H1 (cell line): ENCODE measurements around the gene MVK. TPM values are rescaled to one million over a fixed set of nuclear protein-coding genes. Genes with fewer than 3 reads are reported as not detected.

ENCODE experiments used
- CTCF ChIA-PET: fragments of 300-600 bp; sonication (Branson Sonifier 250); formaldehyde crosslinking; loops from one replicate; lab custom pipeline; 2021; ENCODE audit not compliant: partially characterized antibody; lab: Charles Lee
- POLR2A ChIA-PET: fragments of 300-600 bp; sonication (Branson Sonifier 250); formaldehyde crosslinking; loops from one replicate; lab custom pipeline; 2021; ENCODE audit warnings: inconsistent platforms; ENCODE audit not compliant: partially characterized antibody; lab: Charles Lee
- DNase-seq, 2 experiments: peaks; one replicate each; pipeline versions ENCODE4 v3.0.0 to v3.0.0-alpha.2; 2010 to 2022; ENCODE audit warnings: low spot score in 2 of 2, low read depth in 1 of 2, mixed read lengths in 1 of 2
- FAIRE-seq: peaks from 2 replicates; lab custom pipeline; 2011; peaks lifted over from hg19 to GRCh38; lab: Jason Lieb, UNC
- H2AFZ ChIP-seq: 2 replicates; pipeline ENCODE4 v1.8.1; 2012; ENCODE audit warnings: low read length, inconsistent platforms
- H2AK5ac ChIP-seq: 2 replicates; pipeline ENCODE4 v1.6.1; 2013; ENCODE audit warnings: low read depth, low read length
- H2BK120ac ChIP-seq: replicated peaks from 2 replicates; pipeline ENCODE3; 2013; ENCODE audit warnings: low read depth, low read length, inconsistent platforms
- H2BK12ac ChIP-seq: 2 replicates; pipeline ENCODE4 v1.6.1; 2013; ENCODE audit warnings: low read depth, low read length
- H2BK15ac ChIP-seq: 2 replicates; pipeline ENCODE4 v1.6.1; 2013; ENCODE audit warnings: low read length
- H2BK20ac ChIP-seq: 2 replicates; pipeline ENCODE4 v1.6.1; 2013; ENCODE audit warnings: low read length
- H2BK5ac ChIP-seq: 2 replicates; pipeline ENCODE4 v1.6.1; 2013; ENCODE audit warnings: low read depth, low read length
- H3K14ac ChIP-seq: 2 replicates; pipeline ENCODE4 v1.6.1; 2013; ENCODE audit warnings: inconsistent platforms; ENCODE audit not compliant: insufficient read length
- H3K18ac ChIP-seq: 2 replicates; pipeline ENCODE4 v1.6.1; 2013; ENCODE audit warnings: low read length; ENCODE audit errors: extremely low read depth
- H3K23ac ChIP-seq: 2 replicates; pipeline ENCODE4 v1.6.1; 2013; ENCODE audit warnings: inconsistent platforms; ENCODE audit not compliant: insufficient read length
- H3K23me2 ChIP-seq: 2 replicates; pipeline ENCODE4 v1.6.1; 2013; ENCODE audit warnings: low read depth, low read length
- H3K27ac ChIP-seq: 2 replicates; pipeline ENCODE4 v1.6.1; 2011; ENCODE audit warnings: low read depth, low read length, inconsistent platforms
- H3K27me3 ChIP-seq, 4 experiments: replicated peaks in 1 of 4; 1 replicate in 1 of 4; 2 replicates in 3 of 4; pipeline versions ENCODE4 v1.6.1 to v1.8.1; 2011 to 2013; ENCODE audit warnings: low read length in 3 of 4, mild to moderate bottlenecking in 3 of 4, inconsistent platforms in 2 of 4, mixed read lengths in 2 of 4, moderate library complexity in 1 of 4; ENCODE audit not compliant: control insufficient read depth in 3 of 4, insufficient read depth in 3 of 4; ENCODE audit errors: extremely low read depth in 1 of 4
- H3K36me3 ChIP-seq, 4 experiments: 2 replicates each; pipeline versions ENCODE4 v1.6.1 to v1.8.1; 2011 to 2013; ENCODE audit warnings: mild to moderate bottlenecking in 4 of 4, low read length in 3 of 4, moderate library complexity in 2 of 4, control low read depth in 1 of 4, inconsistent platforms in 1 of 4; ENCODE audit not compliant: insufficient read depth in 4 of 4, control insufficient read depth in 2 of 4
- H3K4ac ChIP-seq: replicated peaks from 2 replicates; pipeline ENCODE3; 2013; ENCODE audit warnings: low read length, low read depth, mixed read lengths, inconsistent platforms; ENCODE audit not compliant: insufficient read length
- H3K4me1 ChIP-seq, 4 experiments: replicated peaks in 1 of 4; 1 replicate in 1 of 4; 2 replicates in 3 of 4; pipeline versions ENCODE4 v1.6.1 to v1.8.1; 2011 to 2013; ENCODE audit warnings: low read length in 3 of 4, inconsistent platforms in 2 of 4, mixed read lengths in 1 of 4; ENCODE audit not compliant: insufficient read depth in 4 of 4, control insufficient read depth in 3 of 4
- H3K4me2 ChIP-seq, 2 experiments: 2 replicates each; pipeline versions ENCODE4 v1.6.1 to v1.8.1; 2011 to 2013; ENCODE audit warnings: low read depth in 2 of 2, low read length in 2 of 2, control low read depth in 1 of 2, inconsistent platforms in 1 of 2, mild to moderate bottlenecking in 1 of 2; ENCODE audit not compliant: insufficient read depth in 1 of 2
- H3K4me3 ChIP-seq, 4 experiments: fragments of 200-600, 300-600 bp in 1 of 4; sonication (generic), shearing (Covaris generic), sonication (Bioruptor Twin) in 1 of 4; 2 replicates each; pipeline versions ENCODE4 v1.5.1 to v1.8.1; 2011 to 2016; ENCODE audit warnings: low read length in 4 of 4, low read depth in 3 of 4, control low read depth in 2 of 4, inconsistent platforms in 2 of 4, mild to moderate bottlenecking in 2 of 4, mixed read lengths in 1 of 4, moderate library complexity in 1 of 4; ENCODE audit not compliant: insufficient read depth in 2 of 4; ENCODE audit errors: extremely low read depth in 1 of 4
- H3K56ac ChIP-seq: replicated peaks from 2 replicates; pipeline ENCODE3; 2013; ENCODE audit warnings: low read depth, mild to moderate bottlenecking, mixed read lengths, low read length, inconsistent platforms; ENCODE audit not compliant: insufficient read length
- H3K79me1 ChIP-seq: 2 replicates; pipeline ENCODE4 v1.6.1; 2013; ENCODE audit warnings: low read depth, low read length, control low read depth
- H3K79me2 ChIP-seq, 2 experiments: 2 replicates each; pipeline versions ENCODE4 v1.6.1 to v1.8.1; 2012 to 2013; ENCODE audit warnings: low read length in 2 of 2, mild to moderate bottlenecking in 2 of 2, inconsistent platforms in 1 of 2; ENCODE audit not compliant: insufficient read depth in 2 of 2, control insufficient read depth in 1 of 2
- H3K9ac ChIP-seq, 4 experiments: replicated peaks in 1 of 4; 1 replicate in 1 of 4; 2 replicates in 3 of 4; pipeline versions ENCODE4 v1.6.1 to v1.8.1; 2011 to 2013; ENCODE audit warnings: low read depth in 3 of 4, low read length in 3 of 4, control low read depth in 2 of 4, mild to moderate bottlenecking in 2 of 4, moderate library complexity in 2 of 4, inconsistent platforms in 1 of 4; ENCODE audit errors: extremely low read depth in 1 of 4
- H3K9me3 ChIP-seq, 2 experiments: 2 replicates each; pipeline versions ENCODE4 v1.6.1 to v1.8.1; 2012 to 2013; ENCODE audit warnings: mild to moderate bottlenecking in 2 of 2, moderate library complexity in 2 of 2, control low read depth in 1 of 2, inconsistent platforms in 1 of 2, low read depth in 1 of 2, low read length in 1 of 2, mixed read lengths in 1 of 2; ENCODE audit not compliant: insufficient read depth in 2 of 2
- H4K20me1 ChIP-seq, 2 experiments: replicated peaks in 1 of 2; 2 replicates each; pipeline versions ENCODE3 to v1.8.1; 2011 to 2013; ENCODE audit warnings: inconsistent platforms in 2 of 2, low read length in 2 of 2, mild to moderate bottlenecking in 1 of 2; ENCODE audit not compliant: insufficient read depth in 2 of 2, control insufficient read depth in 1 of 2
- H4K5ac ChIP-seq: 2 replicates; pipeline ENCODE4 v1.6.1; 2013; ENCODE audit warnings: low read length, low read depth, mixed read lengths, inconsistent platforms; ENCODE audit not compliant: insufficient read length
- H4K8ac ChIP-seq: 2 replicates; pipeline ENCODE4 v1.8.0; 2013; ENCODE audit warnings: mild to moderate bottlenecking, moderate library complexity, low read length, inconsistent platforms; ENCODE audit not compliant: insufficient read depth; ENCODE audit errors: extremely low read depth
- H4K91ac ChIP-seq: replicated peaks from 2 replicates; pipeline ENCODE3; 2013; ENCODE audit warnings: low read length, mixed read lengths, inconsistent platforms; ENCODE audit not compliant: insufficient read length
- PHF8 ChIP-seq: fragments of 200-600 bp; sonication (generic); conservative IDR thresholded peaks from 2 replicates; pipeline ENCODE4 v1.7.1; 2012; ENCODE audit warnings: low read depth, mild to moderate bottlenecking, inconsistent platforms, low read length, moderate library complexity
- TAF1 ChIP-seq: IDR thresholded peaks from 2 replicates; pipeline ENCODE4 v1.6.1; 2011; ENCODE audit warnings: mild to moderate bottlenecking, low read depth, low read length
- WGBS, 2 experiments: shearing (Covaris generic) in 1 of 2; methylation state at CpG; one replicate each; pipeline versions ENCODE4 v1.1.6 to v1.1.7; 2013 to 2015; ENCODE audit warnings: low lambda C conversion rate in 2 of 2, mixed read lengths in 2 of 2, inconsistent platforms in 1 of 2, low coverage in 1 of 2, missing lambda C conversion rate in 1 of 2; ENCODE audit not compliant: insufficient replicate concordance in 2 of 2, insufficient coverage in 1 of 2, insufficient read length in 1 of 2; ENCODE audit errors: extremely low coverage in 1 of 2, missing lambda C conversion rate in 1 of 2; 5-methylcytosine and 5-hydroxymethylcytosine counted together
- polyA plus RNA-seq, 7 experiments: library from polyadenylated mRNA; depleted of rRNA in 3 of 7; stranded (reverse) in 5 of 7; unstranded in 2 of 7; fragments of >200 nt in 5 of 7; fragments of 200-250 nt in 2 of 7; gene quantifications; 1 replicate in 5 of 7; 2 replicates in 1 of 7; 4 replicates in 1 of 7; pipeline versions ENCODE4 v1.2.1 to v1.2.3, GENCODE V29; 2011 to 2013; ENCODE audit warnings: missing spikeins in 2 of 7, mixed read lengths in 2 of 7
- total RNA-seq: library from RNA; stranded (reverse); fragmentation: NEBNext Ultra II Directional; extraction: Animal tissue kit (Norgen Biotek cat#: 25700); gene quantifications from 2 replicates; pipeline ENCODE4 v1.2.1, GENCODE V29; 2021
- TF ChIP-seq, protein P1 (sequence below), 3 experiments: IDR thresholded peaks; 1 replicate in 2 of 3; 2 replicates in 1 of 3; pipeline versions ENCODE4 v1.5.1 to v1.6.1; 2011; ENCODE audit warnings: low read length in 3 of 3, mild to moderate bottlenecking in 3 of 3, inconsistent platforms in 2 of 3, low read depth in 1 of 3, moderate library complexity in 1 of 3; ENCODE audit not compliant: insufficient read depth in 1 of 3; ENCODE audit errors: control extremely low read depth in 1 of 3
- TF ChIP-seq, protein P2 (sequence below): IDR thresholded peaks from 2 replicates; pipeline ENCODE4 v1.6.1; 2012; ENCODE audit warnings: inconsistent platforms

The MVK gene
- total and polyA plus RNA-seq, 2 of the 8 experiments (the other 6 are each of a cell fraction or from before 2014, with no cell fraction given), result 15.7 to 20.9 TPM

DNA sequence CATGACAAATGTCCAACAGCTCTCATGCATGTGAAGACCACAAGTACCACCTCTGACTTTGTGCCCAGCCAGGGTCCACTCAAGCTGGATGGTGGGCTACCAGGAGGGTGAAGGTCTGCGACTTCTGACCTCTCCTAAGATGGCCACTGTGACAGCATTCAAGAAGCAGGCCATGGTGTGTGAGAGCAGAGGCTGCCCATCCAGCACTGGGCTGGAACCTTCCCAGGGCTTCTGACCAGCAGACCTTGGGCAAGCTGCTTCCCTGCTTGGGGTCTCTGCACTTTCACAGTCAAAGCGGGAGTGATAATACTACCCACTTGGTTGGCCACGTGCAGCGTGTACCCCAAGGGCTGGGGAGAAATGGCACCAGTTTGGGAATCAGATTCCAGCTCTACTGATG is 10.7 kb upstream of the MVK start:
- H2BK12ac ChIP-seq, result no peak overlapping the region
- H3K27me3 ChIP-seq, result no peaks in the 10 kb centered on the region
- H4K8ac ChIP-seq, result no peak overlapping the region
- no peak overlapping the region for H2BK120ac ChIP-seq
- POLR2A ChIA-PET, result interaction anchor here (0.6 to 1.5 kb wide), 5 partner anchors 9 to 31 kb away, joined by 3 to 5 read pairs (median 4); partner anchors contain the start of genes MMAB and MVK
- peaks cover 0 to 23% (median 1%) of the 10 kb centered on the region in 4 experiments; a peak in 4 of 8 replicates for H3K36me3 ChIP-seq
- TF ChIP-seq, protein P1, sequence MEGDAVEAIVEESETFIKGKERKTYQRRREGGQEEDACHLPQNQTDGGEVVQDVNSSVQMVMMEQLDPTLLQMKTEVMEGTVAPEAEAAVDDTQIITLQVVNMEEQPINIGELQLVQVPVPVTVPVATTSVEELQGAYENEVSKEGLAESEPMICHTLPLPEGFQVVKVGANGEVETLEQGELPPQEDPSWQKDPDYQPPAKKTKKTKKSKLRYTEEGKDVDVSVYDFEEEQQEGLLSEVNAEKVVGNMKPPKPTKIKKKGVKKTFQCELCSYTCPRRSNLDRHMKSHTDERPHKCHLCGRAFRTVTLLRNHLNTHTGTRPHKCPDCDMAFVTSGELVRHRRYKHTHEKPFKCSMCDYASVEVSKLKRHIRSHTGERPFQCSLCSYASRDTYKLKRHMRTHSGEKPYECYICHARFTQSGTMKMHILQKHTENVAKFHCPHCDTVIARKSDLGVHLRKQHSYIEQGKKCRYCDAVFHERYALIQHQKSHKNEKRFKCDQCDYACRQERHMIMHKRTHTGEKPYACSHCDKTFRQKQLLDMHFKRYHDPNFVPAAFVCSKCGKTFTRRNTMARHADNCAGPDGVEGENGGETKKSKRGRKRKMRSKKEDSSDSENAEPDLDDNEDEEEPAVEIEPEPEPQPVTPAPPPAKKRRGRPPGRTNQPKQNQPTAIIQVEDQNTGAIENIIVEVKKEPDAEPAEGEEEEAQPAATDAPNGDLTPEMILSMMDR (IDR thresholded peaks at IDR 0.05; ENCODE audit: control extremely low read depth in 1 of 3, insufficient read depth in 1 of 3, low read depth in 1 of 3, low read length in 3 of 3), result no peak
- TF ChIP-seq, protein P2, sequence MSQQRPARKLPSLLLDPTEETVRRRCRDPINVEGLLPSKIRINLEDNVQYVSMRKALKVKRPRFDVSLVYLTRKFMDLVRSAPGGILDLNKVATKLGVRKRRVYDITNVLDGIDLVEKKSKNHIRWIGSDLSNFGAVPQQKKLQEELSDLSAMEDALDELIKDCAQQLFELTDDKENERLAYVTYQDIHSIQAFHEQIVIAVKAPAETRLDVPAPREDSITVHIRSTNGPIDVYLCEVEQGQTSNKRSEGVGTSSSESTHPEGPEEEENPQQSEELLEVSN, result no peak
- TF ChIP-seq TAF1, result no peak
- TF ChIP-seq PHF8, result no peak
- TF ChIP-seq, all 59 proteins: peak for 0
- H4K5ac ChIP-seq, result no peak overlapping the region
- no peak overlapping the region for H2AK5ac ChIP-seq
- H3K23me2 ChIP-seq, result no peaks in the 10 kb centered on the region
- FAIRE-seq, result no peak
- H2BK5ac ChIP-seq, result 0 out of 2 replicates have a peak overlapping the region, but pooled peaks have one; percentile 24
- no peaks in the 10 kb centered on the region for H3K79me1 ChIP-seq
- H3K4me1 ChIP-seq, result no peaks in the 10 kb centered on the region
- no peak overlapping the region for H3K27ac ChIP-seq
- no peaks in the 10 kb centered on the region for H3K79me2 ChIP-seq
- H2BK20ac ChIP-seq, result no peak overlapping the region
- no peak overlapping the region for H4K91ac ChIP-seq
- no peak overlapping the region for H2AFZ ChIP-seq
- no peak overlapping the region for H3K14ac ChIP-seq
- no peak overlapping the region for H3K23ac ChIP-seq
- WGBS, 2 experiments, result 97% methylated on average over 4 of the region's 4 CpGs; no CpG with 5 or more reads in 1 of the 2 experiments
- H3K9ac ChIP-seq, result no peak overlapping the region
- no peak overlapping the region for H3K56ac ChIP-seq
- H3K4me2 ChIP-seq, result no peak overlapping the region
- no peak overlapping the region for H2BK15ac ChIP-seq
- DNase-seq, result no peak
- H3K4me3 ChIP-seq, result no peak overlapping the region
- no peaks in the 10 kb centered on the region for H3K9me3 ChIP-seq
- H4K20me1 ChIP-seq, result no peaks in the 10 kb centered on the region
- H3K4ac ChIP-seq, result no peak overlapping the region
- CTCF ChIA-PET, result interaction anchor here (0.6 to 1.4 kb wide), 4 partner anchors 42 to 177 kb away, joined by 3 to 8 read pairs (median 4); no protein-coding TSS in a partner anchor
- no peak overlapping the region for H3K18ac ChIP-seq
